ENCODE measurements around the gene GRIK4.

DNA sequence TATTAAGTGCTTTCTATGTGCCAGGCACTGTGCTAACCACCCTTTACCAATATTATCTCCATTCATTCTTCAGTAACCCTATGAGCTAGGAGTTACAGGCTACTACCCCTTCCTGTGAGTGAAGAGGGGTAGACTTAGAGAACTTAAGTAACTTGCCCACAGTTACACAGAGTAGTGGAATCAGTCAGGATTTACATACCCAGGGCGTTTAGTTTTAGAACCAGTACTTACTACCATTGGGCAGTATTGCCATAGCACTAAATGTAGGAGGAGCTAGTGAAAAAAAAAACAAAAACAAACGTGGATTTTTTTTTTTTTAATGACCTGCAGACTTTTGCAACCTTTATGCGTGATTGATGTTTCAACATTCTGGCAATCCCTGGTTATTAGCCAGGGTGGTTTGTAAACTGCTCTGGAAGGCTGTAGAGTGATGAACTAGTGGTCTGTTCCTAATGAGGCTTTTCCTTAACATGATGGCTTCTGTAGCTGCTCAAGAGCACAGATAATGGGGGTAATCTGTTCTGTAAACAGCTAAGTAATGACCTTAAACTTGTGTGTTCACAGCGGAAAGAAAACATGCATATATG, 523.7 kb downstream of the GRIK4 start:
- TF ChIP-seq, protein P1, sequence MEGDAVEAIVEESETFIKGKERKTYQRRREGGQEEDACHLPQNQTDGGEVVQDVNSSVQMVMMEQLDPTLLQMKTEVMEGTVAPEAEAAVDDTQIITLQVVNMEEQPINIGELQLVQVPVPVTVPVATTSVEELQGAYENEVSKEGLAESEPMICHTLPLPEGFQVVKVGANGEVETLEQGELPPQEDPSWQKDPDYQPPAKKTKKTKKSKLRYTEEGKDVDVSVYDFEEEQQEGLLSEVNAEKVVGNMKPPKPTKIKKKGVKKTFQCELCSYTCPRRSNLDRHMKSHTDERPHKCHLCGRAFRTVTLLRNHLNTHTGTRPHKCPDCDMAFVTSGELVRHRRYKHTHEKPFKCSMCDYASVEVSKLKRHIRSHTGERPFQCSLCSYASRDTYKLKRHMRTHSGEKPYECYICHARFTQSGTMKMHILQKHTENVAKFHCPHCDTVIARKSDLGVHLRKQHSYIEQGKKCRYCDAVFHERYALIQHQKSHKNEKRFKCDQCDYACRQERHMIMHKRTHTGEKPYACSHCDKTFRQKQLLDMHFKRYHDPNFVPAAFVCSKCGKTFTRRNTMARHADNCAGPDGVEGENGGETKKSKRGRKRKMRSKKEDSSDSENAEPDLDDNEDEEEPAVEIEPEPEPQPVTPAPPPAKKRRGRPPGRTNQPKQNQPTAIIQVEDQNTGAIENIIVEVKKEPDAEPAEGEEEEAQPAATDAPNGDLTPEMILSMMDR (IDR thresholded peaks at IDR 0.05; ENCODE audit: low read depth, low read length, missing input control), result no peak
- TF ChIP-seq SP1 (IDR thresholded peaks at IDR 0.05) (peak; percentile 59), FOXA1 (IDR thresholded peaks at IDR 0.05) (no peak), HNF4G (IDR thresholded peaks at IDR 0.05) (no peak), RXRA (IDR thresholded peaks at IDR 0.05) (peak; percentile 59 to 71), GABPA (IDR thresholded peaks at IDR 0.05 in 1 of 2, conservative IDR thresholded peaks at IDR 0.05 in 1 of 2) (no peak), JUND (IDR thresholded peaks at IDR 0.05) (no peak)
- TF ChIP-seq, protein P2, sequence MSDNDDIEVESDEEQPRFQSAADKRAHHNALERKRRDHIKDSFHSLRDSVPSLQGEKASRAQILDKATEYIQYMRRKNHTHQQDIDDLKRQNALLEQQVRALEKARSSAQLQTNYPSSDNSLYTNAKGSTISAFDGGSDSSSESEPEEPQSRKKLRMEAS (IDR thresholded peaks at IDR 0.05), result no peak

Measured in liver (tissue), 3 donors.